ENCODE results near the gene CD81. TPM values are rescaled to one million over a fixed set of nuclear protein-coding genes. Genes with fewer than 3 reads are reported as not detected.

The CD81 gene
- total RNA-seq, 1 experiment from 2014 or later: 356 TPM

- Histone ChIP-seq H3K4me2 (ENCODE audit: low read depth, low read length, poor library complexity, severe bottlenecking) (no peak overlapping the region), H3K9me3 (ENCODE audit: low read length) (no peaks in the 10 kb centered on the region), H4K20me1 (ENCODE audit: insufficient read depth, low read depth, low read length) (0 out of 2 replicates have a peak, but pooled peaks cover 4% of the 10 kb centered on the region), H3K27me3 (ENCODE audit: low read length) (no peaks in the 10 kb centered on the region), H3K79me2 (ENCODE audit: low read length) (no peaks in the 10 kb centered on the region), H3K27ac (ENCODE audit: low read length) (no peak overlapping the region), H3K4me1 (ENCODE audit: low read length) (peaks cover 4% of the 10 kb centered on the region; the same call in 1 of the 2 replicates), H3K36me3 (ENCODE audit: insufficient read depth, low read length) (no peaks in the 10 kb centered on the region), H2AFZ (ENCODE audit: low read length) (no peak overlapping the region), H3K9ac (ENCODE audit: low read length) (no peak overlapping the region), H3K9me2 (replicated peaks; ENCODE audit: insufficient read depth, low read length) (no peaks in the 10 kb centered on the region), H3K4me3 (ENCODE audit: low read length) (no peak overlapping the region)
- no peak for DNase-seq
Observed at GRCh38 chr11:2417856-2418692, 41.0 kb downstream of the CD81 start.

- Histone ChIP-seq H3K9ac (ENCODE audit: low read length) (no peak overlapping the region), H3K27me3 (ENCODE audit: low read length) (no peaks in the 10 kb centered on the region), H3K4me1 (ENCODE audit: low read length) (peaks cover 4% of the 10 kb centered on the region; the same call in 1 of the 2 replicates), H4K20me1 (ENCODE audit: insufficient read depth, low read depth, low read length) (0 out of 2 replicates have a peak, but pooled peaks cover 4% of the 10 kb centered on the region), H3K9me2 (replicated peaks; ENCODE audit: insufficient read depth, low read length) (no peaks in the 10 kb centered on the region), H3K9me3 (ENCODE audit: low read length) (no peaks in the 10 kb centered on the region), H2AFZ (ENCODE audit: low read length) (no peak overlapping the region), H3K27ac (ENCODE audit: low read length) (no peak overlapping the region), H3K79me2 (ENCODE audit: low read length) (no peaks in the 10 kb centered on the region), H3K36me3 (ENCODE audit: insufficient read depth, low read length) (no peaks in the 10 kb centered on the region), H3K4me2 (ENCODE audit: low read depth, low read length, poor library complexity, severe bottlenecking) (no peak overlapping the region), H3K4me3 (ENCODE audit: low read length) (no peak overlapping the region)
- DNase-seq: no peak
Observed at GRCh38 chr11:2418693-2419360, 41.7 kb downstream of the CD81 start.

- no peaks in the 10 kb centered on the region for H3K27me3 ChIP-seq (ENCODE audit: low read length)
- H3K4me2 ChIP-seq (ENCODE audit: low read depth, low read length, poor library complexity, severe bottlenecking): no peak overlapping the region
- H3K9me2 ChIP-seq (replicated peaks; ENCODE audit: insufficient read depth, low read length): no peaks in the 10 kb centered on the region
- H3K27ac ChIP-seq (ENCODE audit: low read length): no peak overlapping the region
- no peak overlapping the region; the same call in 1 of the 2 replicates for H2AFZ ChIP-seq (ENCODE audit: low read length)
- no peak overlapping the region for H3K4me3 ChIP-seq (ENCODE audit: low read length)
- peak; percentile 90 for DNase-seq
- no peaks in the 10 kb centered on the region for H3K9me3 ChIP-seq (ENCODE audit: low read length)
- H3K79me2 ChIP-seq (ENCODE audit: low read length): no peaks in the 10 kb centered on the region
- H3K4me1 ChIP-seq (ENCODE audit: low read length): peaks cover 12% of the 10 kb centered on the region
- 0 out of 2 replicates have a peak, but pooled peaks cover 4% of the 10 kb centered on the region for H4K20me1 ChIP-seq (ENCODE audit: insufficient read depth, low read depth, low read length)
- H3K36me3 ChIP-seq (ENCODE audit: insufficient read depth, low read length): no peaks in the 10 kb centered on the region
- no peak overlapping the region for H3K9ac ChIP-seq (ENCODE audit: low read length)
Observed at GRCh38 chr11:2419638-2420501, 42.8 kb downstream of the CD81 start.

GRCh38 chr11:2420502-2421225 lies 43.6 kb downstream of the CD81 start:
- no peak overlapping the region; the same call in 1 of the 2 replicates for H2AFZ ChIP-seq (ENCODE audit: low read length)
- H3K9ac ChIP-seq (ENCODE audit: low read length): peak overlapping the region; percentile 20; the same call in 1 of the 2 replicates
- H3K27ac ChIP-seq (ENCODE audit: low read length): no peak overlapping the region
- peaks cover 20% of the 10 kb centered on the region for H3K4me1 ChIP-seq (ENCODE audit: low read length)
- H3K9me2 ChIP-seq (replicated peaks; ENCODE audit: insufficient read depth, low read length): no peaks in the 10 kb centered on the region
- H3K9me3 ChIP-seq (ENCODE audit: low read length): no peaks in the 10 kb centered on the region
- H3K27me3 ChIP-seq (ENCODE audit: low read length): no peaks in the 10 kb centered on the region
- H3K4me2 ChIP-seq (ENCODE audit: low read depth, low read length, poor library complexity, severe bottlenecking): no peak overlapping the region
- 0 out of 2 replicates have a peak, but pooled peaks cover 4% of the 10 kb centered on the region for H4K20me1 ChIP-seq (ENCODE audit: insufficient read depth, low read depth, low read length)
- no peaks in the 10 kb centered on the region for H3K36me3 ChIP-seq (ENCODE audit: insufficient read depth, low read length)
- no peak overlapping the region for H3K4me3 ChIP-seq (ENCODE audit: low read length)
- DNase-seq: peak; percentile 92
- no peaks in the 10 kb centered on the region for H3K79me2 ChIP-seq (ENCODE audit: low read length)

- H3K9me3 ChIP-seq (ENCODE audit: low read length): no peaks in the 10 kb centered on the region
- H3K27me3 ChIP-seq (ENCODE audit: low read length): no peaks in the 10 kb centered on the region
- H4K20me1 ChIP-seq (ENCODE audit: insufficient read depth, low read depth, low read length): 0 out of 2 replicates have a peak, but pooled peaks cover 4% of the 10 kb centered on the region
- H3K4me2 ChIP-seq (ENCODE audit: low read depth, low read length, poor library complexity, severe bottlenecking): no peak overlapping the region
- no peak overlapping the region for H3K27ac ChIP-seq (ENCODE audit: low read length)
- H3K9ac ChIP-seq (ENCODE audit: low read length): no peak overlapping the region
- H3K9me2 ChIP-seq (replicated peaks; ENCODE audit: insufficient read depth, low read length): no peaks in the 10 kb centered on the region
- H3K4me1 ChIP-seq (ENCODE audit: low read length): peaks cover 27% of the 10 kb centered on the region
- no peak overlapping the region for H3K4me3 ChIP-seq (ENCODE audit: low read length)
- DNase-seq: no peak
- H2AFZ ChIP-seq (ENCODE audit: low read length): no peak overlapping the region
- no peaks in the 10 kb centered on the region for H3K36me3 ChIP-seq (ENCODE audit: insufficient read depth, low read length)
- H3K79me2 ChIP-seq (ENCODE audit: low read length): no peaks in the 10 kb centered on the region
Observed at GRCh38 chr11:2421226-2421994, 44.3 kb downstream of the CD81 start.

- no peak overlapping the region for H3K4me2 ChIP-seq (ENCODE audit: low read depth, low read length, poor library complexity, severe bottlenecking)
- H3K36me3 ChIP-seq (ENCODE audit: insufficient read depth, low read length): no peaks in the 10 kb centered on the region
- H3K27me3 ChIP-seq (ENCODE audit: low read length): no peaks in the 10 kb centered on the region
- 0 out of 2 replicates have a peak, but pooled peaks cover 4% of the 10 kb centered on the region for H4K20me1 ChIP-seq (ENCODE audit: insufficient read depth, low read depth, low read length)
- H3K27ac ChIP-seq (ENCODE audit: low read length): no peak overlapping the region
- H3K4me3 ChIP-seq (ENCODE audit: low read length): no peak overlapping the region
- no peak overlapping the region for H2AFZ ChIP-seq (ENCODE audit: low read length)
- no peak for DNase-seq
- peaks cover 33% of the 10 kb centered on the region for H3K4me1 ChIP-seq (ENCODE audit: low read length)
- no peak overlapping the region for H3K9ac ChIP-seq (ENCODE audit: low read length)
- no peaks in the 10 kb centered on the region for H3K79me2 ChIP-seq (ENCODE audit: low read length)
- no peaks in the 10 kb centered on the region for H3K9me2 ChIP-seq (replicated peaks; ENCODE audit: insufficient read depth, low read length)
- H3K9me3 ChIP-seq (ENCODE audit: low read length): no peaks in the 10 kb centered on the region
Observed at GRCh38 chr11:2421996-2422395, 44.9 kb downstream of the CD81 start.
